NT2/D1 (cell line): ENCODE measurements around the gene TIGD7.

ENCODE experiments used
- YY1 ChIP-seq: IDR thresholded peaks from 2 replicates; pipeline ENCODE4 v1.6.1; 2011; ENCODE audit not compliant: insufficient read length, insufficient read depth
- ZNF274 ChIP-seq: IDR thresholded peaks from 2 replicates; pipeline ENCODE4 v1.6.1; 2011; ENCODE audit warnings: mild to moderate bottlenecking, low read depth, low read length

DNA sequence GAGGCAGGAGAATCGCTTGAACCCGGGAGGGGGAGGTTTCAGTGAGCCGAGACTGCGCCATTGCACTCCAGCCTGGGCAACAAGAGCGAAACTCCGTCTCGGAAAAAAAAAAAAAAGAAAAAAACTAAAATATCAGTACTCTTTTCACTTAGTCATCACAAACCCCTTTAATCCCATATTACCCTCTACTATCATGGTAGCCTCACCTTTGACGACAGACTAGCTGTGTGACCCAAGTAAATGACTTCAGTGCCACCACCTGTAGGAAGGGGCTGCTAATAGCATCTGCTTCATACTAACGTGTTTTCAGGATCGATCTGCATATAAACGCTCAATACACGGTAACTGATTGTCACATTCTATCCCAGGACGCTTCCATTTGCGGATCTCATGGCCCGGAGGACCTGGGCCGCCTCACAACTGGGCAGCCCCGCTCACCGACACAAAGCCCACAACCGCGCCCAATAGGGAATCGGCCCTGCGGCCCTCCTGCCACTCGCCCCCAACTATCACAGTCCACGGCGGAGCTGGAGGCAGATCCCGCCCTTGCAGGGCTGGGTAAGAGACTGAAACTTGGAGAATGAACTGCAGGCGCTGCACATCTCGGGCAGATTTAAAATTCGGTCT lies 23.0 kb downstream of the TIGD7 start:
- TF ChIP-seq YY1 (no peak), ZNF274 (no peak)
